AG04450 (cell line): Measurements from ENCODE around the gene RRM2. TPM values are rescaled to one million over a fixed set of nuclear protein-coding genes. Genes with fewer than 3 reads are reported as not detected.

Experiments
- CTCF ChIA-PET: fragments of 300-600, 350-600 bp; formaldehyde crosslinking; extraction: SDS; loops from one replicate; lab custom pipeline; 2022; ENCODE audit warnings: antibody characterized with exemption, inconsistent platforms; lab: Charles Lee
- POLR2A ChIA-PET: fragments of 350-600 bp; formaldehyde crosslinking; extraction: SDS; loops from one replicate; lab custom pipeline; 2021; ENCODE audit warnings: antibody characterized with exemption, inconsistent platforms; lab: Yijun Ruan, JAX
- DNase-seq: peaks from one replicate; pipeline ENCODE4 v3.0.0-alpha.2; 2011; ENCODE audit warnings: low read depth, low spot score
- H3K27ac ChIP-seq: one replicate; pipeline ENCODE4 v1.5.1; 2012; ENCODE audit warnings: low read depth, low read length, control low read depth
- H3K27me3 ChIP-seq: one replicate; pipeline ENCODE4 v1.6.0; 2012; ENCODE audit warnings: low read length; ENCODE audit not compliant: control insufficient read depth, insufficient read depth
- H3K4me3 ChIP-seq: 2 replicates; pipeline ENCODE4 v1.5.1; 2011; ENCODE audit warnings: mild to moderate bottlenecking, low read depth, low read length, control low read depth
- H3K9me3 ChIP-seq: 2 replicates; pipeline ENCODE4 v1.5.1; 2012; ENCODE audit warnings: low read length; ENCODE audit not compliant: control insufficient read depth, insufficient read depth
- polyA plus RNA-seq: library from polyadenylated mRNA; depleted of rRNA; stranded (reverse); fragments of >200 nt; gene quantifications from 2 replicates; pipeline ENCODE4 v1.2.3, GENCODE V29; 2011
- TF ChIP-seq, protein P1 (sequence below): IDR thresholded peaks from 2 replicates; pipeline ENCODE4 v1.5.1; 2011; ENCODE audit warnings: low read depth, low read length, control low read depth, inconsistent platforms

RRM2 gene
- polyA plus RNA-seq, 1 experiment, result 21.7 TPM

DNA sequence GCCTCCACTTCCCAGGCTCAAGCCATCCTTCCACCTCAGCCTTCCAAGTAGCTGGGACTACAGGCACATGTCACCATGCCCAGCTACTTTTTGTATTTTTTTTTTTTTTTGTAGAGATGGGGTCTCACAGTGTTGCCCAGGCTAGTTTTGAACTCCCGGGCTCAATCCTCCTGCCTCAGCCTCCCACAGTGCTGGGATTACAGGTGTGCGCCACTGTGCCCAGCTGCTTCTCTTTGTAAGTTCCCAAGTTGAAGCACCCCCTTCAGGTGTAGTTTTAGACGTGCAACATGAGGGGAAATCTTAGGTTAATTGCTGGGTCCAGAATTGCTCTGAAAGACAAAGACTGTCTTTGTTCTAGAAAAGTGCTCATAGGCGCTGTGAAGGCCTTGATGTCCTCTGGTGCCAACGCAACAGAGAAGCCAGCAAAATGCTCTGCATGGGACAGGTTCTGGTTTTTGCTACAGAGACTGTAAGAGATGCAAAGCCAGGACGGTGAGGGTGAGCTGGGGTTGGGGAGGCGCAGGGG lies 46.6 kb downstream of the RRM2 start:
- CTCF ChIA-PET, result no interaction called here
- TF ChIP-seq, protein P1, sequence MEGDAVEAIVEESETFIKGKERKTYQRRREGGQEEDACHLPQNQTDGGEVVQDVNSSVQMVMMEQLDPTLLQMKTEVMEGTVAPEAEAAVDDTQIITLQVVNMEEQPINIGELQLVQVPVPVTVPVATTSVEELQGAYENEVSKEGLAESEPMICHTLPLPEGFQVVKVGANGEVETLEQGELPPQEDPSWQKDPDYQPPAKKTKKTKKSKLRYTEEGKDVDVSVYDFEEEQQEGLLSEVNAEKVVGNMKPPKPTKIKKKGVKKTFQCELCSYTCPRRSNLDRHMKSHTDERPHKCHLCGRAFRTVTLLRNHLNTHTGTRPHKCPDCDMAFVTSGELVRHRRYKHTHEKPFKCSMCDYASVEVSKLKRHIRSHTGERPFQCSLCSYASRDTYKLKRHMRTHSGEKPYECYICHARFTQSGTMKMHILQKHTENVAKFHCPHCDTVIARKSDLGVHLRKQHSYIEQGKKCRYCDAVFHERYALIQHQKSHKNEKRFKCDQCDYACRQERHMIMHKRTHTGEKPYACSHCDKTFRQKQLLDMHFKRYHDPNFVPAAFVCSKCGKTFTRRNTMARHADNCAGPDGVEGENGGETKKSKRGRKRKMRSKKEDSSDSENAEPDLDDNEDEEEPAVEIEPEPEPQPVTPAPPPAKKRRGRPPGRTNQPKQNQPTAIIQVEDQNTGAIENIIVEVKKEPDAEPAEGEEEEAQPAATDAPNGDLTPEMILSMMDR, result no peak

DNA sequence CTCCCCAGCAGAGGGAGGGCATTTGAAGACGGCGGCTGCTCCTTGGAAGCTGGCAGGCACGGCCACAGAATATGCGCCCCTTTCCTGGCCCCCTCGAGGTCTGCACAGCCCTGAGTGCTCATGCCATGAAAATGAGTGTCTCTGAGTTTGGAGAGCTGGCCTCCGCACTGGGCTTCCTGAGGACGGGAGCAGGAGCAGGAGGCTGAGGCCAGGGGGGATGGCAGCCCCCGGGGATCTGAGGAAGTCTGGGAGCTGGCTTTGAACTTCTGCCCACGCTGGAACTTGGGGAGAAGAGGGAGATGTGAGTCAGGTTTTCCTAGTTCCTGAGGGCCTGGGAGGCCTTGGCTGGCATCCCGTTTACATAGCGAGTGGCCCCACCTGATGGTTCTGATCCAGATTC lies 47.0 kb downstream of the RRM2 start:
- ChIA-PET POLR2A (no interaction called here), CTCF (interaction anchor here (1.7 kb wide), 2 partner anchors 45 to 265 kb away, joined by 4 to 6 read pairs; no protein-coding TSS in a partner anchor)
- TF ChIP-seq, protein P1, result no peak
- Histone ChIP-seq H3K27me3 (no peaks in the 10 kb centered on the region), H3K9me3 (no peaks in the 10 kb centered on the region; the same call in 1 of the 2 replicates), H3K4me3 (no peak overlapping the region), H3K27ac (no peak overlapping the region)
- DNase-seq, result no peak

More for the DNA sequence above, 46.6 kb downstream of the RRM2 start:
- no peak overlapping the region for H3K4me3 ChIP-seq
- H3K9me3 ChIP-seq, result no peaks in the 10 kb centered on the region; the same call in 1 of the 2 replicates
- no peak for DNase-seq
- POLR2A ChIA-PET, result no interaction called here
- H3K27ac ChIP-seq, result no peak overlapping the region
- no peaks in the 10 kb centered on the region for H3K27me3 ChIP-seq

GRCh38 chr2:10170256-10170655 lies 47.7 kb downstream of the RRM2 start:
- TF ChIP-seq, protein P1, result no peak
- no peak overlapping the region for H3K4me3 ChIP-seq
- ChIA-PET CTCF (interaction anchor here (1.7 kb wide), 2 partner anchors 46 to 265 kb away, joined by 4 to 6 read pairs; no protein-coding TSS in a partner anchor), POLR2A (no interaction called here)
- H3K27ac ChIP-seq, result no peak overlapping the region
- no peak for DNase-seq
- no peaks in the 10 kb centered on the region; the same call in 1 of the 2 replicates for H3K9me3 ChIP-seq
- H3K27me3 ChIP-seq, result no peaks in the 10 kb centered on the region

DNA sequence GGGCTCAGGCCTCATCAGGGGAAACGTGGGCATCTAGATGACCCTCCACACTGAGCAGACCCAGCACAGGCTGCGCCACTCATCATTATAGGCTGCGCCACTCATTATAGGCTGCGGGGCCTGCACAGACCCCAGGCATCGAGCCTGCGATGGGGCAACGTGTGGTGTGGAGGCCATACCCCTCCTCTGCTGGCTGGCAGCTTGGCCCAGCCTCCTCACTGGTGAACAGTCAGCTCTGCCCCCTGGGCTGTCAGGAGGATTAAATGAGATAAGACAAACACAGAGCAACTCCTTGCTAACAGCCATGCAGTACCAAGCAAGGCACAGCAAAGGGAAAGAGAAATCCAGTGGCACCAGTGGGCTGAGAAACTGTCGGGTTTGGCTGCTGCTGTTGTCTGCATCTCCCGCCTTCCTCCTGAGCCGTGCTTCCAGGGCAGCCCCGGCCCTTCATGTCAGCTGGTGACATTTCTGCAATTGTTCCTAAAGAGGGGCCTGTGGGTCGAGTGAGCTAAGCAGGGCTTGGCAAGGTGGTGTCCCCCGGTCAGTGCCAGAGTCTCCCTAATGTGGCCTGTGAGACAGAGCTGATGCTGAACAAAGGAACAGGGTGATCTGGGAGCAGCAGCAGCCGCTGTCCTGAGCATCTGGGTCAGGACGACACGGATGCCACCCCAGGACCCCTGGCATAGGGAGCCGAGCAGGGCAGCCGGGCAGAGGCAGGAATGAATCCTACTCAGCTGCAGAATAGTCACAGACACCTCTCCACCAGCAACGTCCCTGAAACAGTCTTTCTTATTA lies 48.7 kb downstream of the RRM2 start:
- H3K27ac ChIP-seq, result no peak overlapping the region
- no peak overlapping the region for H3K4me3 ChIP-seq
- ChIA-PET POLR2A (interaction anchor here (0.6 kb wide), 1 partner anchor 1447 kb away, joined by 7 read pairs; no protein-coding TSS in a partner anchor), CTCF (interaction anchor here (0.6 to 2.0 kb wide), 4 partner anchors 47 to 1145 kb away, joined by 3 to 6 read pairs (median 4); no protein-coding TSS in a partner anchor)
- TF ChIP-seq, protein P1, result no peak
- H3K27me3 ChIP-seq, result no peaks in the 10 kb centered on the region
- H3K9me3 ChIP-seq, result no peaks in the 10 kb centered on the region; the same call in 1 of the 2 replicates
- DNase-seq, result no peak
